ENCODE data around the gene RAB34. TPM values are rescaled to one million over a fixed set of nuclear protein-coding genes. Genes with fewer than 3 reads are reported as not detected.
A peak's percentile ranks its signal among the peaks of the same experiment; 100 is the strongest.

The RAB34 gene
- total RNA-seq, 3 donors from 2014 or later (not counting 1 experiment from before 2014, with no cell fraction given), result 3.7 to 12.9 (median 3.8) TPM

- Histone ChIP-seq H3K27me3 (ENCODE audit: control insufficient read depth, insufficient read depth, low read length) (no peaks in the 10 kb centered on the region), H3K4me3 (ENCODE audit: low read length) (no peak overlapping the region), H3K27ac (ENCODE audit: low read length) (no peak overlapping the region), H3K9me3 (ENCODE audit: control insufficient read depth, insufficient read depth, low read length) (no peaks in the 10 kb centered on the region), H3K4me1 (ENCODE audit: control insufficient read depth, insufficient read depth, low read length) (no peaks in the 10 kb centered on the region), H3K36me3 (ENCODE audit: control insufficient read depth, insufficient read depth, low read length) (peaks cover 26% of the 10 kb centered on the region)
- H3K4me3 Mint-ChIP-seq, result no peak overlapping the region
- H3K36me3 Mint-ChIP-seq, result peaks cover 6% of the 10 kb centered on the region
- no peak for TF ChIP-seq CTCF (IDR thresholded peaks at IDR 0.05)
- no peaks in the 10 kb centered on the region for H3K9me3 Mint-ChIP-seq
- intact Hi-C loops (cut with micrococcal nuclease), result loop anchor here (1.0 to 10.0 kb wide), 5 partner anchors 36 to 352 kb away; partner anchors contain the start of genes DHRS13, NEK8 and TLCD1
- 100% methylated on average over 1 of the region's 1 CpG for WGBS (ENCODE audit: insufficient coverage)
- H3K4me1 Mint-ChIP-seq, result peaks cover 5% of the 10 kb centered on the region in 2 donors
- H3K27ac Mint-ChIP-seq, result peak overlapping the region; percentile 57 to 68
- no peaks in the 10 kb centered on the region for H3K27me3 Mint-ChIP-seq (ENCODE audit: low read depth in 2 of 2)
- no peak for DNase-seq
- peak in 2 of 3 donors; percentile 21 to 33 for ATAC-seq
Measured at GRCh38 chr17:28763137-28763799, 45.6 kb upstream of the RAB34 start.

- Histone ChIP-seq H3K27ac (ENCODE audit: low read length) (no peak overlapping the region), H3K4me1 (ENCODE audit: control insufficient read depth, insufficient read depth, low read length) (no peaks in the 10 kb centered on the region), H3K36me3 (ENCODE audit: control insufficient read depth, insufficient read depth, low read length) (peaks cover 22% of the 10 kb centered on the region), H3K27me3 (ENCODE audit: control insufficient read depth, insufficient read depth, low read length) (no peaks in the 10 kb centered on the region), H3K9me3 (ENCODE audit: control insufficient read depth, insufficient read depth, low read length) (no peaks in the 10 kb centered on the region), H3K4me3 (ENCODE audit: low read length) (no peak overlapping the region)
- peaks cover 6% of the 10 kb centered on the region for H3K36me3 Mint-ChIP-seq
- TF ChIP-seq CTCF (IDR thresholded peaks at IDR 0.05), result no peak
- H3K27me3 Mint-ChIP-seq (ENCODE audit: low read depth in 2 of 2), result no peaks in the 10 kb centered on the region
- ATAC-seq (no peak), DNase-seq (no peak)
- H3K9me3 Mint-ChIP-seq, result no peaks in the 10 kb centered on the region
- H3K4me1 Mint-ChIP-seq, result peaks cover 5% of the 10 kb centered on the region in 2 donors
- 63% methylated on average over 9 of the region's 9 CpGs for WGBS (ENCODE audit: insufficient coverage)
- no peak overlapping the region for H3K27ac Mint-ChIP-seq
- intact Hi-C loops (cut with micrococcal nuclease), result loop anchor here (5.0 to 10.0 kb wide), 4 partner anchors 34 to 354 kb away; partner anchors contain the start of genes DHRS13, NEK8 and TLCD1
- no peak overlapping the region for H3K4me3 Mint-ChIP-seq
Measured at GRCh38 chr17:28760601-28761562, 43.2 kb upstream of the RAB34 start.

- ATAC-seq, result no peak
- Histone ChIP-seq H3K36me3 (ENCODE audit: control insufficient read depth, insufficient read depth, low read length) (peaks cover 17% of the 10 kb centered on the region), H3K9me3 (ENCODE audit: control insufficient read depth, insufficient read depth, low read length) (no peaks in the 10 kb centered on the region), H3K4me1 (ENCODE audit: control insufficient read depth, insufficient read depth, low read length) (no peaks in the 10 kb centered on the region), H3K4me3 (ENCODE audit: low read length) (no peak overlapping the region), H3K27ac (ENCODE audit: low read length) (no peak overlapping the region), H3K27me3 (ENCODE audit: control insufficient read depth, insufficient read depth, low read length) (no peaks in the 10 kb centered on the region)
- H3K9me3 Mint-ChIP-seq, result no peaks in the 10 kb centered on the region
- H3K27ac Mint-ChIP-seq, result no peak overlapping the region
- H3K4me1 Mint-ChIP-seq, result peaks cover 5% of the 10 kb centered on the region in 2 donors
- H3K4me3 Mint-ChIP-seq, result no peak overlapping the region
- intact Hi-C loops (cut with micrococcal nuclease), result no loop called here
- WGBS (ENCODE audit: insufficient coverage), result 98% methylated on average over 18 of the region's 18 CpGs
- H3K27me3 Mint-ChIP-seq (ENCODE audit: low read depth in 2 of 2), result no peaks in the 10 kb centered on the region
- H3K36me3 Mint-ChIP-seq, result peaks cover 6% of the 10 kb centered on the region
- no peak for DNase-seq
- no peak for TF ChIP-seq CTCF (IDR thresholded peaks at IDR 0.05)
Measured at GRCh38 chr17:28759256-28759865, 41.7 kb upstream of the RAB34 start.

Measured in natural killer cell (primary cell).